GM21825 (cell line): Measurements from ENCODE around the gene NCLN.
"Not testable (repeated sequence)": the region's sequence is repeated elsewhere in the genome, so short reads cannot be mapped to it uniquely, and the experiment has no call there.

Experiments used
- ATAC-seq: cut with Tn5 transposase; IDR thresholded peaks from one replicate; pipeline ENCODE4 v1.9.1; 2021; ENCODE audit warnings: mild to moderate bottlenecking, moderate library complexity; ENCODE audit not compliant: unreplicated experiment

The NCLN gene

GRCh38 chr19:3222709-3223108, 37.0 kb downstream of the NCLN start:
- no peak for ATAC-seq

GRCh38 chr19:3224346-3225168, 38.8 kb downstream of the NCLN start, which contains the start of gene CELF5:
CELF5 (plus strand) TSS chr19:3224661; CDS start chr19:3224740, 79 bp downstream.
- ATAC-seq: no peak

- ATAC-seq: no peak
These were observed 39.4 kb downstream of the NCLN start for GRCh38 chr19:3225169-3225485.

GRCh38 chr19:3225677-3226093, 40.0 kb downstream of the NCLN start:
- ATAC-seq: no peak

- no peak for ATAC-seq
These were observed 41.4 kb downstream of the NCLN start for GRCh38 chr19:3227054-3227626.

GRCh38 chr19:3229346-3229743, 43.6 kb downstream of the NCLN start:
- no peak for ATAC-seq

- no peak for ATAC-seq
These were observed 44.3 kb downstream of the NCLN start for GRCh38 chr19:3229888-3230496.

GRCh38 chr19:3231288-3231687, 45.6 kb downstream of the NCLN start:
- no peak for ATAC-seq

GRCh38 chr19:3233116-3233515, 47.4 kb downstream of the NCLN start:
- no peak for ATAC-seq

- no peak for ATAC-seq
These were observed 48.1 kb downstream of the NCLN start for GRCh38 chr19:3233831-3234230.

- ATAC-seq: no peak
These were observed 49.1 kb downstream of the NCLN start for GRCh38 chr19:3234800-3235199.

GRCh38 chr19:3235604-3236003, 49.9 kb downstream of the NCLN start:
- not testable (repeated sequence) for ATAC-seq

GRCh38 chr19:3236272-3236671, 50.5 kb downstream of the NCLN start:
- no peak for ATAC-seq

- ATAC-seq: no peak
These were observed 52.4 kb downstream of the NCLN start for GRCh38 chr19:3238066-3238561.

GRCh38 chr19:3239367-3239766, 53.6 kb downstream of the NCLN start:
- no peak for ATAC-seq

GRCh38 chr19:3243819-3244700, 58.3 kb downstream of the NCLN start:
- ATAC-seq: no peak

GRCh38 chr19:3245050-3245449, 59.3 kb downstream of the NCLN start:
- ATAC-seq: no peak

GRCh38 chr19:3248728-3249326, 63.1 kb downstream of the NCLN start:
- no peak for ATAC-seq

GRCh38 chr19:3249408-3249807, 63.7 kb downstream of the NCLN start:
- ATAC-seq: no peak

- ATAC-seq: no peak
These were observed 64.9 kb downstream of the NCLN start for GRCh38 chr19:3250675-3251074.

- no peak for ATAC-seq
These were observed 65.5 kb downstream of the NCLN start for GRCh38 chr19:3251229-3251628.
